ENCODE data around the gene ZNF462.
"Not testable (repeated sequence)": the region's sequence is repeated elsewhere in the genome, so short reads cannot be mapped to it uniquely, and the experiment has no call there.

The ZNF462 gene

GRCh38 chr9:106886111-106887046, 23.4 kb downstream of the ZNF462 start:
- DNase-seq (ENCODE audit: low spot score) = no peak

DNA sequence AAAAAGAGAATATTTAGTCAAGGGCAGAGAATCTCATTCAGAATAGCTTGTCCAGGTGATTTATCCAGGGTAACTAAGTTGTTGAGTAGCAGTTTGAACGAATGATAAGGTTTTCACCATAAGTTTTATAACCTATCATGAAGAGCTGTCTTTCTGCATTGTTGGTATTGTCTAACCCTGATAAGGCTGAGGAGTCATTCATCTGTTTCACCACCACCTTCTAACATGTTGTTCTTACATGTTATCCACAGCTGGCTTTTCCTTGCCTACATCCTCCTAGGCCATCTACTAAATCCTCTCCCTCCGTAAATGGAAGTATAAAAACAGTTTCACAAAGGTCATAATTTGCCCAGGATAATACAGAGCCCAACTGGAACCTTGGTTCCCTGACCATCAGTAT, 24.1 kb downstream of the ZNF462 start:
- no peak for DNase-seq (ENCODE audit: low spot score)

DNA sequence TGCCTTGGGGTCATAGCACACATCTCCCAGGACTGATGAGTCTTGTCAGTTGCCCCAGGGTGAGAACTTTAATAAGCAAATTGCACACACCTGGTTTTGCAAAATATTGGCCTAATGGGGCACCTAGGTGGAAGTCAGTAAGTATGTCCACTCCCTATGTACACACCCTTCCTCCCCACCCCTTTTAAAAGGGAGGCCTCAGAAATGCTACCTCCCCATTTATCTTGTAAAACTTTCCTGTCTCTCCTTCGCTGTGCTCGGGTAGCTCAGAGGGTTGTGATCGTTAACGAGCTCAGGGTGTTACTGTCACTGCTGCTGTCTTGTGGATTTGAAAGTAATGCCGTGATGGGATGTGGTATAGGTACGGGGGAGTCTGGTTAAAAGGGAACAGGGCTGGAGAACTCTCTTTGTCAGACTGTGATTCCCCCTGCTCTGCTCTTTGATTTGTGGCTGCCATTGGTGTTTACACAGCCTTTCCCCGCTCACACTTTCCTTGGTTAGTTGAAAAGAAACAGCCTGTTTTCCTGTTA, 26.2 kb downstream of the ZNF462 start:
- DNase-seq (ENCODE audit: low spot score) = no peak

DNA sequence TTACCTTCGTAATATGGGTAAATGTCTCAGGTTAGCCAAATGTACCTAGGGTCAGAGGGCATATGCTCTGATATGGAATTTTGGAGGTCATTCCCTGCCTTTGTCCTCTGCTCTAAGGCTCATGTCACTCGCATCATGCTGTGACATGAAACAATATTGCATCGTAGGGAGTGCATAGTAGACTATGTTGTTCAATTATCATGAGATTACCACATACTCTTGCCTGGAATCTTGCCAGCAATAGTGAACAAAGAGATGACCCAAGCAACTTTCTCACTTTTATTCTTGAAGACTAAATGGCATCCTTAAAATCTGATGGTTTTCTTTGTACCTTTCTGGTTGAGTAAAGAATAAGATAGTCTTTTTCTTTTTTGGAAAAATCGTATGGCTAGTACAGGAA, 27.6 kb downstream of the ZNF462 start:
- DNase-seq (ENCODE audit: low spot score) = no peak

DNA sequence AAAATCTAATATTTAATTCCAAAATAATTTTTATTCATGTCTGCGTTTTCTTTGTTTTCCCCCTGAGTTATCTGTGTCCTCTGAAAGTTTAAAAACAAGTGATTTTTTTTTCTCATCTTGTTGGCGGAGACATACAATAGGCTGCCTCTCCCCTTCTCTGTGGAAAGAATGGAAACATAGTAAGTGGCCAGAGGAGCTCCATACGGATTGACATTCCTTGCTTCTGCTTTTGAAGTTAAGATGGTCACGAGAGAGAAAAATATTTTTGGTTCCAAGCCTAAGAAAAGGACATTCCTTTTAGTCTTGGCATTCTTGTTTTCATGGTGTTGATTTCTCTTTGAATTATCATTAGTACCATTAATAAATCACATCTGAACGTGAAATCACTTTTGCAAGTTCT, 28.3 kb downstream of the ZNF462 start:
- DNase-seq (ENCODE audit: low spot score) = no peak

GRCh38 chr9:106892632-106893031, 29.7 kb downstream of the ZNF462 start:
- no peak for DNase-seq (ENCODE audit: low spot score)

DNA sequence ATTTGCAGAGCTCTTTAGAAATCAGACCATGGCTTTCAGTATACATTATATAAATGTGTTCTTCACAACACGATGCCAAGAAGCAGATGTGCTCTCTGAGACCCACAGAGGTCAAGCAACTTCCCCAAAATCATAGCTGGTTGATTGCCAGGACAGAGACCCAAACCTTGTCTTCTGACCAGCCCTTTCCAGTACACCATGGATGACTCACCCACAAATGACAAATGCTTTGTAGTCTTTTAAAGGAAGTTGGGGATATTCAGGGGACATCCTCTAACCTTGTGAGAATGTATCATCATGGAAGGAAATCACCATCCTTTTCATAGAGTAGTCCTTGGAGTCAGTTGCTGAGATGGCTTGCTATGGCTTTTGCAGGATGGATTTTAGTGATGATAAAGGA, 30.1 kb downstream of the ZNF462 start:
- no peak for DNase-seq (ENCODE audit: low spot score)

DNA sequence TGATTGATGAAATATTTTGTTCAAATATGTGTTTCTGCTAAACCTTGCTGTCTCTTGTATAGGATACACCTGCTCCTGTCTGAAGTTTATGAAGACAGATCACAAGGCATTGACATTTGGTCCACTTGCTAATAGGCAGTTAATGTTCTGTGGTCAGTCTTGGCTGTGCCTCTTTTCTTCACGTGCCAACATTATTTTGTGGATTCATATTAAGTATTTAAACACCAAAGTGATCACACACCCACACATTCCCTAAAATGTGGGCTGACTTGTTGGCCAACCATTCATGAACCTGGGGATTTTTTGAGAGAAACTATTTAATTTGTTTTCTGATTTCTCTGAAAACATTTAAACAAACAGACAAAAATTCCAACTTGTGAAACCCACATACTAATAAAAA, 33.7 kb downstream of the ZNF462 start:
- no peak for DNase-seq (ENCODE audit: low spot score)

- DNase-seq (ENCODE audit: low spot score) = no peak
These were observed 34.3 kb downstream of the ZNF462 start for GRCh38 chr9:106897236-106897635.

DNA sequence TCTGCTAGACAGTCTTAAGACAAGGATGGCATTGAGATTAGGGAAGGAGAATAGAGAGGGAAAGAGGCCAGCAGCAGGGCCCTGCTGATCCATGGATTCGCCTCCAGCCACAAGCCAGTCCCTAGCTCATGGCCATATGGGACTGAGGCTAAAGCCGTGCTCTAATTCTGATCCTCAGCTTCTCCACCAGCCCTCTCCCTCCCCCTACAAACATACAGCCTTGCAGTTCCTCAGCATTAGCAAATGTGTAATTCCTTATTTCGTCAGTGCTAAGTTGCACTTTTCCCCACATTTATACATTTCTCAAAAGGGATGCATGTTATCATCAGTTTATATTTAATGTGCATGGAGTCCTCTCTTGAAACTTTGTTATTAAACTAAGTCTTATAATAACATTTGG, 34.8 kb downstream of the ZNF462 start:
- DNase-seq (ENCODE audit: low spot score) = no peak

DNA sequence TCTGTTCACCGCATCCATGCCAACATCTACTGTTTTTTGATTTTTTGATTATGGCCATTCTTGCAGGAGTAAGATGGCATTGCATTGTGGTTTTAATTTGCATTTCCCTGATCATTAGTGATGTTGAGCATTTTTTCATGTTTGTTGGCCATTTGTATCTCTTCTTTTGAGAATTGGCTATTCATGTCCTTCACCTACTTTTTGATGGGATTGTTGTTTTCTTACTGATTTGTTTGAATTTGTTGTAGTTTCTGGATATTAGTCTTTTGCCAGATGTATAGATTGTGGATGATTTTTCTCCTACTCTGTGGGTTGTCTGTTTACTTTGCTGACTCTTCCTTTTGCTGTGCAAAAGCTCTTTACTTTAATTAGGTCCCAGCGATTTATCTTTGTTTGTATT, 37.6 kb downstream of the ZNF462 start:
- not testable (repeated sequence) for DNase-seq (ENCODE audit: low spot score)

GRCh38 chr9:106906129-106906528, 43.2 kb downstream of the ZNF462 start:
- no peak for DNase-seq (ENCODE audit: low spot score)

DNA sequence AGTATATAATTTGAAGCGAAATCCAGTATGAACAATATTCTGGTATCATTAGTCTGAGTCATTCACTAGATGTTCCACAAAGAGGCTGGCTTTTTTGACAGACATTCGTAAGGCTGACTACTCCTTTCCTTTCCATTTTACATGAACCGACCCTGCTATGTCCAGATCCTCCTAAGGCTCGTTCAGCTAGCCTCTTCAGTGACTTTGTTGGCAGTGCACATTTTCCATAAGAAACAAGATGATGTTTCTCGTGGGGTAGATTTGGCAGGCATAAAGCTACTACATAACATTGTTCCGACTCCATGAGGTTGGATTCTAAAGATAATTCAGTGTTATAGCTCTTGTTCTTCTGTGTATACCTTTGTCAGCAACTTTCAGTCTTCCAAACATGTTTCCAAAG, 49.0 kb downstream of the ZNF462 start:
- no peak for DNase-seq (ENCODE audit: low spot score)

DNA sequence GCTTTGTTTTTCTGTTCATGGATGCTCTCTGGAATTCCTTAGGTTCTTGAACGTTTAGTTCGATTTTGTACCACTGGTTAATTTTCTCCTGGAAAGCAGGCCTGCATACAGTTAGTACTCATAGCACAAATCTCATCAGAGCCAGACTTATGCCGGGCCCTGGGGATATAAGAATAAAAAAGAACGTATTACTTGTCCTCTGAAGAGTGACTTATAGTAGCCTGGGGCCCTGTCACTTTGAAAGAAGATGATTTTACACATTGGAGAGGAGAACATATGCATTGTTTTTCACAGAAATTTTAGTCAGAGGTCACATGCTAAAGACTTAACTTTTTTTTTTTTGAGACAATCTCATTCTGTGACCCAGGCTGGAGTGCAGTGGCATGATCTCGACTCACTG, 50.3 kb downstream of the ZNF462 start:
- DNase-seq (ENCODE audit: low spot score) = no peak

GRCh38 chr9:106915851-106916250, 52.9 kb downstream of the ZNF462 start:
- DNase-seq (ENCODE audit: low spot score) = no peak

DNA sequence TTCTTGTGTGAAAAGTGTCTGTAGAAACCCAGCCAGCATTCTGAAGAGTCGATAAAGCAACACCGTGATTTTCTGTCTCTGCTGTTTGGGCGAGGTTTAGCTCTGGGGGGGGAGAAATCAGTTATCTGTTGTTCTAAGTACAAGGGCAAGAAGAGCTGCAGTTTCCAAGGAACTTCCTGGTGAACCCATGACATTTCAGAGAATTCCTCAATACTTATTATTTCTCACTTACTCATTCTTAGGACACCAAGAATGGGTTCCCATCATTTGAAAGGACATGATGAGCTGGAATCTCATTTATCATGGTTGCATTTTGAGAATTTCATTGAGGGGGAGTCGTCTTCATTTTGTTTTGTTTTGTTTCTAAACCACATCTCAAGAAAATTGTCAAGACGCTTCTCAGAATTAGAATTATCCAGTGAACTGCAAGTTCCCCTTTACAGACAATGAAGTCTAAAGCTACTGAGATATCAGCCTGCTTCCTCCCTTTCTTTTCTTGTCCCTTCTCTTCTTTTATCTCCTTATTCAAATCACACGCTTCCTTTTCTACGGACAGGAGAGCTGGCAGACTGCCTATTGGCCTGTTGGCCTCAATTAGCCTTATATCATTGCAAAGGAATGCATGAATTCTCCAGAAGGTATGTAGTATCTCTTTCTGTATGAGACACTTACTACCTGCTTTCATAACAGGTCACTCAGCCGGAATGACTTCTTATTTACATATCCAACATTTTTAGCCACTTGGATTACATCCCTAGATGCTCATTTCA, 53.7 kb downstream of the ZNF462 start:
- no peak for DNase-seq (ENCODE audit: low spot score)

GRCh38 chr9:106918825-106919509, 56.0 kb downstream of the ZNF462 start:
- no peak for DNase-seq (ENCODE audit: low spot score)

DNA sequence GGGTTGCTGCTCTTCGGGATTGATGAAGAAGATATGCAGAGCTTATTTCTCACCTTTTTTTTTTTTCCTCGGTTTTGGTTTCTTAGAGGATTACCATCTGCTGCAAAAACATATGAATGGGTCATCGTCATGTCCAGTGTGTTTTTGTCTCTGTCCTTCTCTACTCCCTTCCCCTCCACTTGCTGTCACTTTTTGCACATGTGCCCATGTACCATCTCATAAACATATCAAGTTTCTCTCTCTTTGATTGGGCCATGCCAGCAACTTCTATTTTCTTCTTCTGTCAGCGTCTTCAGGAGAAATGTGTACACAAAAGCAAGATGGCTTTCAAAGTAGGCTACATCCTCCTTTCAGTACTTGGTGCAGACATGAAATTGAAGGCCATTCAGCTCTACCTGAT, 57.1 kb downstream of the ZNF462 start:
- DNase-seq (ENCODE audit: low spot score) = no peak

- no peak for DNase-seq (ENCODE audit: low spot score)
These were observed 57.8 kb downstream of the ZNF462 start for GRCh38 chr9:106920701-106921283.

DNA sequence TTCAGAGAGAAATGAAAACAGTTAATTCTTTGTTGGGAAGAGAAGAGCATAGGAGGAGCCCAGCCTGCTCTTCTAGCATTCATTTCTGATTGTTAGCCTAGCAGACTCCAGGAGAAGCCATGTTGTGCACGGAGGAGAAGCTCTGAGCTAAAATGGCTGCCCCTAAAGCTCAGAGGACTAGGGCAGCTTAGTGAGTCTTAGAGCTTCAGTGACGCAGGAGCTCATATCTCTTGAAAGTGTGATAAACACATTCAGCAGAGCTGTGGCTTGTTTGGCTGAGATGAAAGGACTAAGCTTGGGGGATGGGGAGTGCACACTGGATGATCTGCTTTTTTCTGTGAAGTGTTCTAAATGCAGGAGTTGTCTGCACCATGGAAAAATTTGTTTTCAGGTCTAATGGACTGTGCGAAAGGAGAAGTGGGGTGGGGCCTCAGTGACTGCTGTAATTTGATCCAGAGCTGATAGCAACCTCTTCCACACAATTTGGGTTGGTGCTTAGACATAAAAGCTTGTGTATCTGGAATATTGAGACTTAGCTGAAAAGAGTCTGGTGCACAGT, 58.5 kb downstream of the ZNF462 start:
- DNase-seq (ENCODE audit: low spot score) = no peak

GRCh38 chr9:106922026-106922425, 59.1 kb downstream of the ZNF462 start:
- no peak for DNase-seq (ENCODE audit: low spot score)

DNA sequence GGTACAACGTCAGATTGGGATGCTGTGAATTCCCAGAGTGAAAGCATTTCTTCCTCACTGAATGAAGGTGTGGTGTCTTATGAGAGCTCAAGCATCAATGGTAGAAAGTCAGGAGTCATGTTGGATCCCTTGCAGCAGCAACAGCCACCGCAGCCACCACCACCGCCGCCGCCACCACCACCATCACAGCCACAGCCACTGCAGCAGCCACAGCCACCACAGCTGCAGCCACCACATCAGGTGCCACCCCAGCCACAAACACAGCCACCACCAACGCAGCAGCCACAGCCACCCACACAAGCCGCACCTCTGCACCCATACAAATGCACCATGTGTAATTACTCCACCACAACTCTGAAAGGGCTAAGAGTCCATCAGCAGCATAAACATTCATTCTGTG, 62.4 kb downstream of the ZNF462 start:
- no peak for DNase-seq (ENCODE audit: low spot score)
